ACHN (cell line): ENCODE data around the gene RHEX.

Experiments used
- DNase-seq: peaks from one replicate; pipeline ENCODE4 v3.0.0-alpha.2; 2015
- in situ Hi-C: cut with HindIII; loops from 2 replicates; pipeline ENCODE4 v1.10.0; 2017; ENCODE audit warnings: low sequenced_read_pairs, low pct_ligation_motif_present, low pct_unique_long_range_greater_than_20kb

Gene RHEX

GRCh38 chr1:206079135-206079534 is 26.2 kb downstream of the RHEX start:
- DNase-seq = no peak
- in situ Hi-C loops = no loop called here

- DNase-seq = no peak
- in situ Hi-C loops = no loop called here
Observed at GRCh38 chr1:206080026-206080820, 27.2 kb downstream of the RHEX start.

- in situ Hi-C loops = no loop called here
- no peak for DNase-seq
Observed at GRCh38 chr1:206081856-206082255, 28.9 kb downstream of the RHEX start.

- DNase-seq = no peak
- in situ Hi-C loops = no loop called here
Observed at GRCh38 chr1:206082831-206083695, 30.1 kb downstream of the RHEX start.

- in situ Hi-C loops = no loop called here
- no peak for DNase-seq
Observed at GRCh38 chr1:206083750-206084149, 30.8 kb downstream of the RHEX start.

GRCh38 chr1:206087091-206087490 is 34.1 kb downstream of the RHEX start:
- no peak for DNase-seq
- in situ Hi-C loops = no loop called here

GRCh38 chr1:206089341-206089740 is 36.4 kb downstream of the RHEX start:
- in situ Hi-C loops = no loop called here
- DNase-seq = no peak

GRCh38 chr1:206094024-206094423 is 41.1 kb downstream of the RHEX start:
- no peak for DNase-seq
- in situ Hi-C loops = no loop called here

- no peak for DNase-seq
- in situ Hi-C loops = no loop called here
Observed at GRCh38 chr1:206097381-206097780, 44.4 kb downstream of the RHEX start.

- no peak for DNase-seq
Observed at GRCh38 chr1:206098242-206098919, 45.4 kb downstream of the RHEX start.

GRCh38 chr1:206100226-206100815 is 47.3 kb downstream of the RHEX start:
- in situ Hi-C loops = loop anchor here (10.0 kb wide), 1 partner anchor 66 kb away; no protein-coding TSS in a partner anchor
- no peak for DNase-seq

More at GRCh38 chr1:206098242-206098919, 45.4 kb downstream of the RHEX start:
- in situ Hi-C loops = no loop called here

GRCh38 chr1:206101351-206102045 is 48.5 kb downstream of the RHEX start:
- no peak for DNase-seq
- in situ Hi-C loops = loop anchor here (10.0 kb wide), 1 partner anchor 67 kb away; no protein-coding TSS in a partner anchor

GRCh38 chr1:206102292-206102936 is 49.4 kb downstream of the RHEX start:
- in situ Hi-C loops = loop anchor here (10.0 kb wide), 1 partner anchor 68 kb away; no protein-coding TSS in a partner anchor
- DNase-seq = no peak

GRCh38 chr1:206103979-206104378 is 51.0 kb downstream of the RHEX start:
- in situ Hi-C loops = loop anchor here (10.0 kb wide), 1 partner anchor 69 kb away; no protein-coding TSS in a partner anchor
- DNase-seq = no peak

GRCh38 chr1:206105464-206105995 is 52.6 kb downstream of the RHEX start:
- in situ Hi-C loops = loop anchor here (10.0 kb wide), 1 partner anchor 71 kb away; no protein-coding TSS in a partner anchor
- DNase-seq = no peak

GRCh38 chr1:206106328-206107167 is 53.6 kb downstream of the RHEX start:
- in situ Hi-C loops = loop anchor here (10.0 kb wide), 1 partner anchor 72 kb away; no protein-coding TSS in a partner anchor
- DNase-seq = peak; percentile 80
